HG03565 (cell line): ENCODE results near the gene PTPRK.
"Not testable (repeated sequence)": the region's sequence is repeated elsewhere in the genome, so short reads cannot be mapped to it uniquely, and the experiment has no call there.

ENCODE experiments used
- ATAC-seq: cut with Tn5 transposase; IDR thresholded peaks from one replicate; pipeline ENCODE4 v1.9.1; 2021; ENCODE audit warnings: mild to moderate bottlenecking, moderate library complexity; ENCODE audit not compliant: unreplicated experiment

PTPRK gene

GRCh38 chr6:128491610-128492206 is 28.7 kb downstream of the PTPRK start:
- no peak for ATAC-seq

GRCh38 chr6:128491100-128491581 is 29.3 kb downstream of the PTPRK start:
- ATAC-seq: no peak

GRCh38 chr6:128487746-128488145 is 32.7 kb downstream of the PTPRK start:
- no peak for ATAC-seq

GRCh38 chr6:128487055-128487454 is 33.3 kb downstream of the PTPRK start:
- no peak for ATAC-seq

GRCh38 chr6:128486580-128486979 is 33.8 kb downstream of the PTPRK start:
- not testable (repeated sequence) for ATAC-seq

DNA sequence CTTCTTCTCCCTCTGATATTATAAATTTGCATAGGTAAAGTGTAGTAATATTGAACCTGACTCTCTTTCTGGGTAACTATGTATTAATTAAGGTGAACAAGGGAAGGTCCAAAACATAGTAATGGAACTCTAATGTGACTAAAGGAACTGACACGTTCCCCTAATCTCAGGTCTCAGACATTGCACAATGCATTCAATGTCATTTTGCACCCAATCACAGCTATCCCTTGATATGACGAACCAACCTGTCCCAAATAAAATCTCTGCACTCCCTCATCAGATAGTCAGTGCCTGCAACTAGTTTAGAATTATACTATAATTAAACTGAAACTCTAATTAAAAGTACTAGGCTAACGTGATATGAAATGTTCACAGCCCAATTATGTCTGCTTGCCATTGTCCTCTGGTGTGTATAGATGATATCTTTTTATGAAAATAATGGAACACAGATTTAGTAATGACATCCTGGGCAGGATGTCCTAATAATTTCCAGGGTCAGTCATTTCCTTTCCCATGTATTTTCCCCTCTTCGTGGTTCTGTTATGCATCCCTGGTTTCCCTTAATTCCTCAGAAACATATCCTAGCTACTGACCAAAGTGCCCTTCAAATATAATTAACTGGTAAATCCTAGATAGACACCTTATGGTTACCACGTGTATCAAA is 36.8 kb downstream of the PTPRK start:
- no peak for ATAC-seq

DNA sequence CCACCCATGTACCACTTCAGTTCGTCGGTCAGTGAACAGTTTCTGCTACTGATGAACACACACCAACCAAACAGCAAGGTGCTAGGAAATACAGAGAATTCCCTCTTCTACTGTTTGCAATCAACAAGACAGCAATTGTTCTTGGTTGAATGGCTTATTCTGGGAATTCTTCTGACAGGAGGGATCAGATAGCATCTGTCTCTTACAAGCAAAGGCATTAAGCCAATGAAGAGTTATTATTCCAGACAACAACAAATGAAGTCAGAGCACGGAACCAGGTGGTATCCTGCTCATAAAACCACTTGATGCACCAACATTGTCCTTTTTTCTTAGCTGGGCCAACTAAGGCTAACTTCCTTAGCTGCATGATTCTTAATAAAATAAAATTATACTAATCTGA is 37.8 kb downstream of the PTPRK start:
- ATAC-seq: no peak

DNA sequence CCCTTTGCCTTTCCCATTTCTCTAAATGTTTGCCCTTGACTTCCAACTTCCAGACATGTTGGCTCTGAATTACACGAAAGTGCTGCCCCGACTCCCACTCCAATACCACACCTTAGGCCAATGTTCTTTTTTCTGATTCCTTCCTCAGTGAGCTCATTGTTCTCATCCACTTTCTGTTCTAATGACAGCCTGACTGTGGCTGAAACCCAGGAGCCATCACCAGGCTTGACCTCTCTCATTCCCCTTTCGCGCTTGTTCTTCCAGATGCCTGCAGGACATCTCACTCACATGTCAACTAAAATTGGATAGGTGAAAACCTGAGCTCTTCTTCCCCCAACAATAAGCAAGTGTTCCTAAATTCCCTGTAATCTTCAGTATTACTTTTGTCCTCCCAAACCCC is 40.4 kb downstream of the PTPRK start:
- ATAC-seq: no peak

DNA sequence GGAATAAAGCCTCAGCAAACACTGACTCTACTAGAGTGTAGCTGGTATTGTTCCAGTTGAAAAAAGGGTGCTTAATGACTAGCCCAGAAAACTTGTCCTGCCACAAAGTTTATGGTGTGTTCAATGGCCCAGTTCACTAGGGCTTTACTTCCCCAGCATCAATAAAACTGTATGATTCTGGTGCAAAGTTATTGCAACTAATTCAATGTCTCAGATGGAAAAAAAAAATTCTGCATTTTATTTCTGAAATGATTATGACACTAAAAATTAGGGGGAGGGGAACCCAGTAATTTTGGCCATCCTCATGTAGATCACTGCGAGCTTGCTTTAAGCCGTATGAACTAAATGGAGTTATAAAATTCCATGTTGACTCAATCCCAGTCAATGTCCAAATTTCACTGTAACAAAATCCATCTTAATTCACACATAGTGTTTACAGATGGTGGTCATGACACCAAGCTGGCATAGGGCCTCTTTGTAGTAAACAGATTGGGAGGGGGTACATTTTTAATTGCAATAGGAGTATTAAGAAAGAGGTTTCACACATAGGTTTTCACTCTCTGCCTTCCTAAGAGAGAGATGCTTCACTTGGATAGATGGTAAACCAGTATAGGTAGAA is 41.2 kb downstream of the PTPRK start:
- ATAC-seq: no peak

GRCh38 chr6:128478230-128479047 is 42.0 kb downstream of the PTPRK start:
- ATAC-seq: no peak

DNA sequence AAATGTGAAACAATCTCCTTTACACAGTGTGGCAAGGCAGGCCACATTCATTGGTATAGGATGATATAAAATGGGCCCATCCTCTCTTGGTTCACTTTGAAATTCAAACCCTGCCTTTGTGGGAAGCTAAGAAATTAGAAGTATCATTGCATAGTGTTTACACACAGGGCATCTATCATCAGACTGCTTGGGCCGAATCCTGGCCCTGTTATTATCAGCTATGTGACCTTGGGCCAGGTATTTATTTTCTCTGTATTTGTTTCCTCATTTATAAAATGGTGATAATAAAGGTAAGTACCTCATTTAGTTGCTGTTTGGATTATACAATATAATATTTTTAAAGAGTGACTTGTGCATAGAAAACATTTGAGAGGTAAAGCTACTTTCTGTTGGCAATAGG is 45.5 kb downstream of the PTPRK start:
- ATAC-seq: no peak

- no peak for ATAC-seq
Measured at GRCh38 chr6:128474481-128474880, 45.9 kb downstream of the PTPRK start.

- no peak for ATAC-seq
Measured at GRCh38 chr6:128471907-128472306, 48.5 kb downstream of the PTPRK start.

DNA sequence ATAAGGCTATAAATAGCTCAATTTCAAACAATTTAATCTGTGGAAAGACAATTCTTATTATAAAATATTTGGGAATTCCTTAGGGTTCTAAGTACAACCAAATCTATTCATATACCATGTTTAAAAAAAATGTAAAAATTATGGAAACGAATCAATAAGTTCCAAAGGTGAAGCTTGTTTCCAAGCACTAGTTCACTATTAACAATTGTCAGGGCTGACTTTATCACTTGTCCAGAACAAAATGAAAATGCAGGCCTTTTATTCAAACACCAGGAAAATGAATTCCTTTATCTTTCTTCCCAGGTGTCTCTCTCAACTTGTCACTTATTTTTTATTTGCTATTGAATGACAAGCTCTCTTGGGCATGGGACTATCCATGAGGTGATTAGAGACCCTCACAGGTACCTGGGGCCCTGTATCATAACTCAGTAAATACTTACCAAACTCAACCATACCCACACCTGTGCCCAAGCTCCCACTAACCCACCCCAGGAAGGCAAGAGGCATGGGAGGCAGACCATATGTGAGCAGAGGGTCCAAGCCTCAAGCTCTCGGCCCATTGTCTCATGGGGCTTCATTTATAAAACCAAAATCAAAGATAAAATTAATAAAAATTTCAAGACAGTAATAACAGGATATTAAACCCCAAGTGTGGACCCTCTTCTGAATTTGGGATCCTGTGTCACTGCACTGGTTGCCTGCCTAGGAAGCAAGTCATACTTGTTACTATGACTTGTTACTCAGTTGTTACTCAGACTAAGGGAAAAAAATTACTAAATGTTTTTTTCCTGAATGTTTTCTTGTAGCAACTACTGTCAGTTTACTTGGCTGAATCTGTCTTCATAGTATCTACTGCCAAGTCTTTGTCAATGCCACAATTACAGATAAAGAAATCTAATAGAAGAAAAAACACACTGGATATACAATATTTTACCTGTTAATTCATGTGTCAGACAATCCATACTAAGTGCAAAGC is 54.7 kb downstream of the PTPRK start:
- no peak for ATAC-seq

DNA sequence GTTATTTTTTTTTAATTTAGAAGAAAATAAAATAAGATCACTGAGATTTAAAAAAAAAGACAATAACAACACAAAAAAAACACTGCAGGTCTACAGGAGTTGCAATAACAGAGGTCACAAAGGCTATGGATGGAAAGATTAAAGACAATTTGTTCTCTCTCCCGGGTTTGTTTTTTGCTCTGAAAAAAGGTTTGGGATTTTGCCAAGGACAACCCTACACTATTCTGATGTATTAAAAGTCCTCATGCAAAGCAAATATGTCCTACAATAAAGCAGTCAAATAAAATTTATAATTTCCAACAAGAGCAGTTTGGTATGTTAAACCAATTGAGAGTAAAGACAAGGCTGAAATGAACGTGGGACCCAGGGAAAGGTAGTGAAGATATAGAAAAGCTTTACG is 55.6 kb downstream of the PTPRK start:
- ATAC-seq: no peak

DNA sequence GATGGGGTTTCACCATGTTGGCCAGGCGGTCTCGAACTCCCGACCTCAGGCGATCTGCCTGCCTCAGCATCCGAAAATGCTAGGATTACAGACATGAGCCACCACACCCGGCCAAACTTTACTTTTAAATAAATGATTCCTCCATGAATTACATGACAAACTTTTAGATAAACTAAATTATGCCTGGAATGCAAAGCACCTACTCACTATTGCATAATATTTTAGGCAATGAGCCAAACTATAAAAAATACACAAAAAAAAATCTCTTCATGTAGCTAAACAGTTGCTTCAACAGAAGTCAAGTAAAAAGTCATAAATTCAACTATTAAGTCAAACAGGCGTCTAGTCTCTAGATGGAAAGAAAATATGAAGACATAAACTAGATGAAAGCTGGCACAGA is 56.5 kb downstream of the PTPRK start:
- ATAC-seq: no peak

DNA sequence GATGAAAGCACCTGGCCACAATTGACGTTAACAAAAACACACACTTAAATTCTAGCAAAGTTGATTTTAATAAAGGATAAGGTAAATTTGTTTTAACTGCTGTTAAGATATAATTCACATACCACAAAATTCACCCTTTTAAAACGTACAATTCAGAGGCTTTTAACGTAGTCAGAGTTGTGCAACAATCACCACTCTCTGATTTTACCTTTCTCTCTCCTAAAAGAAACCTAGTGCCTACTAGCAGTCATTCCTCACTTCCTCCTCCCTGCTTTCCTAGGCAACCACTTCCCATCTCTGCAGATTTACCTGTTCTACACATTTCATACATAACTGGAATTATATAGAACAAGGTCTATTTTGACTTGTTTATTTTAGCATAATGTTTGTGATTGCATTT is 58.9 kb downstream of the PTPRK start:
- no peak for ATAC-seq

- ATAC-seq: no peak
Measured at GRCh38 chr6:128456510-128457230, 63.7 kb downstream of the PTPRK start.

DNA sequence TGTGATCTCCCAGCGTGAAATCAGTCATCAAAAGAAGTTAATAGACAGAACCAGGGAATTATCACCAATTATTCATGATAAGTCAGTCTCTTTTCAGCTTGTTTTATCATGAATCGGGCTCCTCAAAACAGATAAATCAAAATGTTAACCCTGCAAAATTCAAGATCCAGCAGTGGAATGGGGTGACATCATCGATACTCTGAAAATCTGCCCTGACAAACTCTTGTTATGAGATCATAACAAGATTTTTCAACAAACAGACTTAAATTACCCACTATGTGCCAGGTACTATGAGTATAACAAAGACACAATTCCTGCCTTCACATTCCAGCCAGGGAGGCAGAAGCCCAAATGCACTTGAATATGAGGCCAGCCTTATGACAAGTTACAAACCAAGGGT is 64.4 kb downstream of the PTPRK start:
- no peak for ATAC-seq

DNA sequence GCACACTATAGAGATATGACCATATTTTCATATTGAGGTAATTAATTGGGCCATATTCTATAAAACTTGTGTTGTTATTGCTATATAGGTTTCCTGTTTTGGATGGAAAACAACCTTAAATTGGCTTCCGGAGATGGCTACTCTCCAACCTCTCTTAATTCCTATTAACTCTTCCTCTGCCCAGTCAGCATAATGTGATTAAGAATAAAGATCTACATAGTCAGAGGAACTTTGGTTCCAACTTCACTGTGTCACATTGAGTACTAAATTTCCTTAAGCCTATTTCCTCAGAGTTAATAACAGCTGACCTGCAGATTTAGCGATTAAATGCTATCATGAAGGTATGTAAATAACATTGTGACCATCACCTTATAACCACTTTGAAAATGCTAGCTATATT is 67.7 kb downstream of the PTPRK start:
- no peak for ATAC-seq
